Measurements from ENCODE around the gene DUOXA2.

DUOXA2 gene

DNA sequence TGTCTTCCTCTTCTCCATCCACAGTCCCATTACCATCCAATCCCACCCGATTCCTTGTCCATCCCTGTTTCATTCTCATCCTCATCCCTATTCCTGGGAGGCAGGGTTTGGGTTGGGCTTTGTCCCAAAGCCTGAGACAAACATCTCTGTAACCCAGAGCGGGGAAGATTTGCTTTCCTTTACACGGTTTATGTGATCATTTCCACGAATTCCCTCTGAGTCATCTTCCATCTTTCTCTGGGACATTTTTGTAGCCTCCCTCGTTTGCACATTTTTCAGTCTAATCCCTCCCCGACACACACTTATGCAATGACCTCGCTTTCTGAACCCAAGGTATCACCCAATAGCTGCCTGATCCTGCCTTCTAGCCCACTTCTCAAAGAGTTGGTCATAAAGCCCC, 23.0 kb upstream of the DUOXA2 start:
- CTCF ChIA-PET, result no interaction called here
- H3K36me3 ChIP-seq (ENCODE audit: control insufficient read depth in 2 of 2, insufficient read depth in 1 of 2, low read length in 2 of 2), result no peaks in the 10 kb centered on the region
- H3K27ac ChIP-seq (ENCODE audit: extremely low read depth, low read depth, low read length), result no peak overlapping the region
- no peak overlapping the region for H3K4me3 ChIP-seq (ENCODE audit: low read depth, low read length)
- H3K9me3 ChIP-seq (ENCODE audit: control insufficient read depth, insufficient read depth, low read depth, low read length), result no peaks in the 10 kb centered on the region
- TF ChIP-seq, protein P1, sequence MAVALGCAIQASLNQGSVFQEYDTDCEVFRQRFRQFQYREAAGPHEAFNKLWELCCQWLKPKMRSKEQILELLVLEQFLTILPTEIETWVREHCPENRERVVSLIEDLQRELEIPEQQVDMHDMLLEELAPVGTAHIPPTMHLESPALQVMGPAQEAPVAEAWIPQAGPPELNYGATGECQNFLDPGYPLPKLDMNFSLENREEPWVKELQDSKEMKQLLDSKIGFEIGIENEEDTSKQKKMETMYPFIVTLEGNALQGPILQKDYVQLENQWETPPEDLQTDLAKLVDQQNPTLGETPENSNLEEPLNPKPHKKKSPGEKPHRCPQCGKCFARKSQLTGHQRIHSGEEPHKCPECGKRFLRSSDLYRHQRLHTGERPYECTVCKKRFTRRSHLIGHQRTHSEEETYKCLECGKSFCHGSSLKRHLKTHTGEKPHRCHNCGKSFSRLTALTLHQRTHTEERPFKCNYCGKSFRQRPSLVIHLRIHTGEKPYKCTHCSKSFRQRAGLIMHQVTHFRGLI (tag by site-specific recombination; IDR thresholded peaks at IDR 0.05), result peak; percentile 49; the same call in 1 of the 2 replicates
- TF ChIP-seq ZNF114 (tag by site-specific recombination; IDR thresholded peaks at IDR 0.05), result no peak
- TF ChIP-seq ATF2 (tag by site-specific recombination; IDR thresholded peaks at IDR 0.05; ENCODE audit: low read depth), result peak; percentile 14; the same call in 1 of the 2 replicates
- POLR2A ChIA-PET, result no interaction called here
- H3K4me1 ChIP-seq (ENCODE audit: control insufficient read depth, insufficient read depth, low read length), result peaks cover 3% of the 10 kb centered on the region; the same call in 1 of the 2 replicates

DNA sequence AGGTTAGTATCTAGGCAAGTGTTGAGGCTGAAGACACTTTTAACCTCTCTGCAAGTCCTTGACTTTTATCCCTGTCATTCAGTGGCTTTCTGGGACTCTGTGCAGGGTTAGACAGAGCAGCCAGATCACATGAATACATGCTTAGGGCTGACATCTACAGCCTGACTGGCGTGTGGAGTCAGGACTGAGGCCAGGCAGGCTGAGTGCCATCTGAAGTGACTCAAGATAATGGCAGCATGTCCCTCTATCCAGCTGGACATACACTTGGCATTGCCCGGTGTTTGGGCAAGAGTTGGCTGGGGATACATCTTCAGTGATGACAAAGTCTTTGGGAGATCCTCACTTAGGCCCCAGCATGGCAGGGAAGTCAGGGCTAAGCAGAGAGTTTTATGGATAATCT, 22.6 kb upstream of the DUOXA2 start:
- Histone ChIP-seq H3K4me3 (ENCODE audit: low read depth, low read length) (no peak overlapping the region), H3K27ac (ENCODE audit: extremely low read depth, low read depth, low read length) (no peak overlapping the region), H3K36me3 (ENCODE audit: control insufficient read depth in 2 of 2, insufficient read depth in 1 of 2, low read length in 2 of 2) (no peaks in the 10 kb centered on the region), H3K4me1 (ENCODE audit: control insufficient read depth, insufficient read depth, low read length) (peaks cover 3% of the 10 kb centered on the region; the same call in 1 of the 2 replicates), H3K9me3 (ENCODE audit: control insufficient read depth, insufficient read depth, low read depth, low read length) (no peaks in the 10 kb centered on the region)
- POLR2A ChIA-PET, result no interaction called here
- TF ChIP-seq ZNF10 (tag by site-specific recombination; IDR thresholded peaks at IDR 0.05), result no peak
- no peak for TF ChIP-seq ZNF341 (tag by site-specific recombination; IDR thresholded peaks at IDR 0.05; ENCODE audit: low read depth)
- no peak for TF ChIP-seq ZNF621 (tag by site-specific recombination; IDR thresholded peaks at IDR 0.05)
- CTCF ChIA-PET, result interaction anchor here (0.6 kb wide), 1 partner anchor 278 kb away, joined by 3 read pairs; no protein-coding TSS in a partner anchor

GRCh38 chr15:45093013-45093412, 21.1 kb upstream of the DUOXA2 start:
- peaks cover 3% of the 10 kb centered on the region; the same call in 1 of the 2 replicates for H3K4me1 ChIP-seq (ENCODE audit: control insufficient read depth, insufficient read depth, low read length)
- H3K4me3 ChIP-seq (ENCODE audit: low read depth, low read length), result no peak overlapping the region
- no peaks in the 10 kb centered on the region for H3K9me3 ChIP-seq (ENCODE audit: control insufficient read depth, insufficient read depth, low read depth, low read length)
- ChIA-PET POLR2A (no interaction called here), CTCF (interaction anchor here (0.6 to 1.7 kb wide), 3 partner anchors 23 to 428 kb away, joined by 3 to 5 read pairs (median 3); no protein-coding TSS in a partner anchor)
- TF ChIP-seq ZNF362 (tag by site-specific recombination; IDR thresholded peaks at IDR 0.05) (no peak), ZNF157 (tag by site-specific recombination; IDR thresholded peaks at IDR 0.05) (no peak)
- TF ChIP-seq, protein P2, sequence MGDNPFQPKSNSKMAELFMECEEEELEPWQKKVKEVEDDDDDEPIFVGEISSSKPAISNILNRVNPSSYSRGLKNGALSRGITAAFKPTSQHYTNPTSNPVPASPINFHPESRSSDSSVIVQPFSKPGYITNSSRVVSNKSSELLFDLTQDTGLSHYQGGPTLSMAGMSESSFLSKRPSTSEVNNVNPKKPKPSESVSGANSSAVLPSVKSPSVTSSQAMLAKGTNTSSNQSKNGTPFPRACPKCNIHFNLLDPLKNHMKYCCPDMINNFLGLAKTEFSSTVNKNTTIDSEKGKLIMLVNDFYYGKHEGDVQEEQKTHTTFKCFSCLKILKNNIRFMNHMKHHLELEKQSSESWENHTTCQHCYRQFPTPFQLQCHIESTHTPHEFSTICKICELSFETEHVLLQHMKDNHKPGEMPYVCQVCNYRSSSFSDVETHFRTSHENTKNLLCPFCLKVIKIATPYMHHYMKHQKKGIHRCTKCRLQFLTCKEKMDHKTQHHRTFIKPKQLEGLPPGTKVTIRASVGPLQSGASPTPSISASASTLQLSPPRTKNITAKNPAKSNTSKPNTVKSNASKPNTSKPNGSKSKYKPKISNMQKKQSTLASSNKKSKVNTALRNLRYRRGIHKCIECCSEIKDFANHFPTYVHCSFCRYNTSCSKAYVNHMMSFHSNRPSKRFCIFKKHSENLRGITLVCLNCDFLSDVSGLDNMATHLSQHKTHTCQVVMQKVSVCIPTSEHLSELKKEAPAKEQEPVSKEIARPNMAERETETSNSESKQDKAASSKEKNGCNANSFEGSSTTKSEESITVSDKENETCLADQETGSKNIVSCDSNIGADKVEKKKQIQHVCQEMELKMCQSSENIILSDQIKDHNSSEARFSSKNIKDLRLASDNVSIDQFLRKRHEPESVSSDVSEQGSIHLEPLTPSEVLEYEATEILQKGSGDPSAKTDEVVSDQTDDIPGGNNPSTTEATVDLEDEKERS (tag by site-specific recombination; IDR thresholded peaks at IDR 0.05), result no peak
- H3K36me3 ChIP-seq (ENCODE audit: control insufficient read depth in 2 of 2, insufficient read depth in 1 of 2, low read length in 2 of 2), result no peaks in the 10 kb centered on the region
- no peak overlapping the region for H3K27ac ChIP-seq (ENCODE audit: extremely low read depth, low read depth, low read length)

All from HEK293 (cell line).